Peyer's patch (tissue), 4 donors: ENCODE results near the gene NHSL1.

Source experiments
- POLR2A ChIP-seq, 2 donors: fragments of 450-650 bp; IDR thresholded peaks; one replicate each; pipeline ENCODE4 v1.5.1; 2017; ENCODE audit warnings: antibody characterized with exemption in 2 of 2, mild to moderate bottlenecking in 2 of 2, moderate library complexity in 2 of 2
- TF ChIP-seq, protein P1 (sequence below), 6 experiments: fragments of 450-650 bp in 4 of 6; fragments of 200-600 bp in 2 of 6; sonication (generic) in 1 of 6; IDR thresholded peaks; one replicate each; pipeline ENCODE4 v1.5.1; 2017 to 2019; ENCODE audit warnings: antibody characterized with exemption in 6 of 6, mild to moderate bottlenecking in 3 of 6, moderate library complexity in 1 of 6

DNA sequence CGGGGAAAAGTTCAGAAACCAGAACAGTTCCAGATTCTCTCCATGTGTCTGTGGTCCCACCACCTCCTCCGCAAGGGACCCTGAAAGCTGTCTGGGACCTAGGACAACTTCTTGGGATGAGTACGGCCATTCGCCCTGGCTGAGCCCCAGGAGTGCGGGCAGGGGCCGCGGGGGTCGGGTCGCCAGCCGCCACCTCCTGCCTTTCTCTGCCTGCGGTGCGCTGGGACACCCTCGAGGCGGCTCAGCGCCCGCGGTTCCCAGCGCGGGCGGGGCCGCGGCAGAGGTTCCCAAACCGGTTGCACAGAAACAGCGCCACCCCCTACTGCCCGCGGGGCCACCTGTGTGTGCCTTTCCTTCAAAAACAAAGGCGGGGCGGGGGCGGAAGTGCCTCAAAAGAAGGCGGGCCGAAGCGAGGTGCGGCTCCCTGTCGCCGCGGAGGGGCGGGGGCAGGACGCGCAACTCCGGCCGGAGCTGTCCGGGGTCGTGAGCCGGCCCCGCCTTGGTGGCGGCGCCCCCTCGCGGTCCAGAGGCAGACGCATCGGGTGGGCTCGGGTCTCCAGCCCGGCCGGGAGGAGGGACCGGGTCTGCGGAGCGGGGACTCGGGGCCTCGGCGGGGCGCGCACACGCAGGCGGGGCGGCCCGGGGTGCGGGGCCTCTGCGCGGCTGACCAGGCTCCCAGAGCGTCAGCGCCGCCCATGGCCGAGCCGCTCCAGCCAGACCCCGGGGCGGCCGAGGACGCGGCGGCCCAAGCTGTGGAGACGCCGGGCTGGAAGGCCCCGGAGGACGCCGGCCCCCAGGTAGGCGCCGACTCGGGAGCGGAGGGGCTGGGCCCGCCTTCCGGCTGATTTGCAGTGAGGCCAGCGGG lies 95.3 kb downstream of the NHSL1 start, which contains the start of gene HEBP2:
- TF ChIP-seq, protein P1, sequence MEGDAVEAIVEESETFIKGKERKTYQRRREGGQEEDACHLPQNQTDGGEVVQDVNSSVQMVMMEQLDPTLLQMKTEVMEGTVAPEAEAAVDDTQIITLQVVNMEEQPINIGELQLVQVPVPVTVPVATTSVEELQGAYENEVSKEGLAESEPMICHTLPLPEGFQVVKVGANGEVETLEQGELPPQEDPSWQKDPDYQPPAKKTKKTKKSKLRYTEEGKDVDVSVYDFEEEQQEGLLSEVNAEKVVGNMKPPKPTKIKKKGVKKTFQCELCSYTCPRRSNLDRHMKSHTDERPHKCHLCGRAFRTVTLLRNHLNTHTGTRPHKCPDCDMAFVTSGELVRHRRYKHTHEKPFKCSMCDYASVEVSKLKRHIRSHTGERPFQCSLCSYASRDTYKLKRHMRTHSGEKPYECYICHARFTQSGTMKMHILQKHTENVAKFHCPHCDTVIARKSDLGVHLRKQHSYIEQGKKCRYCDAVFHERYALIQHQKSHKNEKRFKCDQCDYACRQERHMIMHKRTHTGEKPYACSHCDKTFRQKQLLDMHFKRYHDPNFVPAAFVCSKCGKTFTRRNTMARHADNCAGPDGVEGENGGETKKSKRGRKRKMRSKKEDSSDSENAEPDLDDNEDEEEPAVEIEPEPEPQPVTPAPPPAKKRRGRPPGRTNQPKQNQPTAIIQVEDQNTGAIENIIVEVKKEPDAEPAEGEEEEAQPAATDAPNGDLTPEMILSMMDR (IDR thresholded peaks at IDR 0.05): peak; percentile 4 to 62 (median 45)
- peak; percentile 76 to 86 for TF ChIP-seq POLR2A (IDR thresholded peaks at IDR 0.05)
